ENCODE measurements around the gene MRPS16. TPM values are rescaled to one million over a fixed set of nuclear protein-coding genes. Genes with fewer than 3 reads are reported as not detected.

MRPS16 gene
- total RNA-seq, 1 experiment from 2014 or later: 148 TPM

DNA sequence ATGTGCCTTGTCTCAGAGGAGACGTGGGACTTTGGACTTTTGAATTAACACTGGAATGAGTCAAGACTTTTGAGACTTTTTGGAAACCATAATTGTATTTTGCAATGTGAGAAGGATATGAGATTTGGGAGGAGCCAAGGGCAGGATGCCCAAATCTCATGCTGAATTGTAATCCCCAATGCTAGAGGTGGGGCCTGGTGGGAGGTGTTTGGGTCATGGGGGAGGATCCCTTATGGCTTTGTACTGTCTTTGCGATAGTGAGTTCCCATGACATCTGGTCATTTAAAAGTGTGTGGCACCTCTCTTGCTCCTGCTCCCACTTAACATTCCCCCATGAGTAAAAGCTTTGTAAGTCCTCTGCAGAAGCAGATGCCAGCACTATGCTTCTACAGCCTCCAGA is 44.6 kb downstream of the MRPS16 start:
- no peaks in the 10 kb centered on the region for H3K27me3 ChIP-seq (ENCODE audit: insufficient read depth, low read depth)
- no TSS peak for BruUV-seq (replicated peaks)
- H3K4me1 ChIP-seq (replicated peaks; ENCODE audit: insufficient read depth): no peaks in the 10 kb centered on the region
- TF ChIP-seq, protein P1, sequence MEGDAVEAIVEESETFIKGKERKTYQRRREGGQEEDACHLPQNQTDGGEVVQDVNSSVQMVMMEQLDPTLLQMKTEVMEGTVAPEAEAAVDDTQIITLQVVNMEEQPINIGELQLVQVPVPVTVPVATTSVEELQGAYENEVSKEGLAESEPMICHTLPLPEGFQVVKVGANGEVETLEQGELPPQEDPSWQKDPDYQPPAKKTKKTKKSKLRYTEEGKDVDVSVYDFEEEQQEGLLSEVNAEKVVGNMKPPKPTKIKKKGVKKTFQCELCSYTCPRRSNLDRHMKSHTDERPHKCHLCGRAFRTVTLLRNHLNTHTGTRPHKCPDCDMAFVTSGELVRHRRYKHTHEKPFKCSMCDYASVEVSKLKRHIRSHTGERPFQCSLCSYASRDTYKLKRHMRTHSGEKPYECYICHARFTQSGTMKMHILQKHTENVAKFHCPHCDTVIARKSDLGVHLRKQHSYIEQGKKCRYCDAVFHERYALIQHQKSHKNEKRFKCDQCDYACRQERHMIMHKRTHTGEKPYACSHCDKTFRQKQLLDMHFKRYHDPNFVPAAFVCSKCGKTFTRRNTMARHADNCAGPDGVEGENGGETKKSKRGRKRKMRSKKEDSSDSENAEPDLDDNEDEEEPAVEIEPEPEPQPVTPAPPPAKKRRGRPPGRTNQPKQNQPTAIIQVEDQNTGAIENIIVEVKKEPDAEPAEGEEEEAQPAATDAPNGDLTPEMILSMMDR (conservative IDR thresholded peaks at IDR 0.05): no peak
- TF ChIP-seq EZH2 (IDR thresholded peaks at IDR 0.05; ENCODE audit: low read depth): no peak
- peaks cover 3% of the 10 kb centered on the region; the same call in 1 of the 2 replicates for H3F3A ChIP-seq (ENCODE audit: insufficient read depth, low read depth)
- H3K27ac ChIP-seq: no peak overlapping the region
- no peak for DNase-seq
- H3K79me2 ChIP-seq (ENCODE audit: low read depth): no peaks in the 10 kb centered on the region
- H3K9me2 ChIP-seq (ENCODE audit: insufficient read depth): no peaks in the 10 kb centered on the region
- 0 out of 2 replicates have a peak, but pooled peaks cover 4% of the 10 kb centered on the region for H3K36me3 ChIP-seq (ENCODE audit: low read depth)
- H3K4me3 ChIP-seq: no peak overlapping the region
- ChIA-PET CTCF (no interaction called here), POLR2A (ENCODE audit: unreplicated experiment) (no interaction called here)
- intact Hi-C loops (cut with micrococcal nuclease; ENCODE audit: unreplicated experiment): no loop called here
- no peak overlapping the region for H2AFZ ChIP-seq
- H4K20me1 ChIP-seq (ENCODE audit: insufficient read depth): no peaks in the 10 kb centered on the region
- H3K4me2 ChIP-seq: no peak overlapping the region
- H3K9me3 ChIP-seq (ENCODE audit: insufficient read depth, low read depth): no peaks in the 10 kb centered on the region; the same call in 1 of the 2 replicates

GRCh38 chr10:73206385-73206784 is 46.1 kb downstream of the MRPS16 start:
- H3K4me1 ChIP-seq (replicated peaks; ENCODE audit: insufficient read depth): no peaks in the 10 kb centered on the region
- no peak overlapping the region for H3K4me3 ChIP-seq
- H3F3A ChIP-seq (ENCODE audit: insufficient read depth, low read depth): peaks cover 3% of the 10 kb centered on the region; the same call in 1 of the 2 replicates
- H3K4me2 ChIP-seq: no peak overlapping the region
- H3K27ac ChIP-seq: no peak overlapping the region
- no peaks in the 10 kb centered on the region for H4K20me1 ChIP-seq (ENCODE audit: insufficient read depth)
- no peak for DNase-seq
- no peaks in the 10 kb centered on the region for H3K27me3 ChIP-seq (ENCODE audit: insufficient read depth, low read depth)
- H3K9me3 ChIP-seq (ENCODE audit: insufficient read depth, low read depth): no peaks in the 10 kb centered on the region; the same call in 1 of the 2 replicates
- ChIA-PET POLR2A (ENCODE audit: unreplicated experiment) (no interaction called here), CTCF (no interaction called here)
- no TSS peak for BruUV-seq (replicated peaks)
- no peak for TF ChIP-seq EZH2 (IDR thresholded peaks at IDR 0.05; ENCODE audit: low read depth)
- TF ChIP-seq, protein P1 (conservative IDR thresholded peaks at IDR 0.05): no peak
- H2AFZ ChIP-seq: no peak overlapping the region
- H3K9me2 ChIP-seq (ENCODE audit: insufficient read depth): no peaks in the 10 kb centered on the region
- H3K36me3 ChIP-seq (ENCODE audit: low read depth): 0 out of 2 replicates have a peak, but pooled peaks cover 4% of the 10 kb centered on the region
- intact Hi-C loops (cut with micrococcal nuclease; ENCODE audit: unreplicated experiment): no loop called here
- no peaks in the 10 kb centered on the region for H3K79me2 ChIP-seq (ENCODE audit: low read depth)

DNA sequence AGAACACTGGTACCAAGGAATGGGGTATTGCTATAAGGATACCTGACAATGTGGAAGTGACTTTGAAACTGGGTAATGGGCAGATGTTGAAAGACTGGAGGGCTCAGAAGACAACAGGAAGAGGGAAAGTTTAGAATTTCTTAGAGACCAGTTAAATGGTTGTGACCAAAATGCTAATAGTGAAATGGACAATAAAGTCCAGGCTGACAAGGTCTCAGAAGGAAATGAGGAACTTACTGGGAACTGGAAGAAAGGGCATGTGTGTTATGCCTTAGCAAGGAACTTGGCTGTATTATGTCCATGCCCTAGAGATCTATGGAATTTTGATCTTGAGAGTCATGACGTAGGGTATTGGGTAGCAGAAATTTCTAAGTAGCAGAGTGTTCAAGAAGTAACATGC is 46.6 kb downstream of the MRPS16 start:
- Histone ChIP-seq H3K27me3 (ENCODE audit: insufficient read depth, low read depth) (no peaks in the 10 kb centered on the region), H3K4me3 (no peak overlapping the region), H3K4me2 (no peak overlapping the region), H3K79me2 (ENCODE audit: low read depth) (no peaks in the 10 kb centered on the region), H2AFZ (no peak overlapping the region), H3K9me3 (ENCODE audit: insufficient read depth, low read depth) (no peaks in the 10 kb centered on the region; the same call in 1 of the 2 replicates), H4K20me1 (ENCODE audit: insufficient read depth) (no peaks in the 10 kb centered on the region), H3K9me2 (ENCODE audit: insufficient read depth) (no peaks in the 10 kb centered on the region), H3K36me3 (ENCODE audit: low read depth) (0 out of 2 replicates have a peak, but pooled peaks cover 4% of the 10 kb centered on the region), H3K4me1 (replicated peaks; ENCODE audit: insufficient read depth) (no peaks in the 10 kb centered on the region), H3F3A (ENCODE audit: insufficient read depth, low read depth) (peaks cover 3% of the 10 kb centered on the region; the same call in 1 of the 2 replicates), H3K27ac (no peak overlapping the region)
- no peak for DNase-seq
- BruUV-seq (replicated peaks): no TSS peak
- TF ChIP-seq, protein P1 (conservative IDR thresholded peaks at IDR 0.05): no peak
- intact Hi-C loops (cut with micrococcal nuclease; ENCODE audit: unreplicated experiment): no loop called here
- ChIA-PET POLR2A (ENCODE audit: unreplicated experiment) (no interaction called here), CTCF (no interaction called here)
